NCI-H2196 (cell line): ENCODE measurements around the gene ADAM22.

Source experiments
- DNase-seq: peaks from one replicate; lab custom pipeline; 2025; ENCODE audit not compliant: unreplicated experiment; lab: John Stamatoyannopoulos, UW

Gene ADAM22

GRCh38 chr7:88214456-88214855 lies 280.4 kb downstream of the ADAM22 start:
- DNase-seq: no peak

GRCh38 chr7:88215295-88215694 lies 281.2 kb downstream of the ADAM22 start:
- DNase-seq: no peak

- no peak for DNase-seq
Observed at GRCh38 chr7:88216276-88216675, 282.2 kb downstream of the ADAM22 start.

- no peak for DNase-seq
Observed at GRCh38 chr7:88217675-88218428, 283.8 kb downstream of the ADAM22 start.

GRCh38 chr7:88218429-88218745 lies 284.3 kb downstream of the ADAM22 start:
- no peak for DNase-seq

GRCh38 chr7:88218836-88219605 lies 285.0 kb downstream of the ADAM22 start:
- peak; percentile 21 for DNase-seq

GRCh38 chr7:88219781-88220747 lies 286.0 kb downstream of the ADAM22 start, which contains the start of gene SRI:
Gene SRI, minus strand, starts transcription at chr7:88220038. Its CDS starts 12 bp downstream, at chr7:88220026.
- peak; percentile 81 for DNase-seq

GRCh38 chr7:88223265-88223664 lies 289.2 kb downstream of the ADAM22 start:
- no peak for DNase-seq

GRCh38 chr7:88224601-88225275 lies 290.7 kb downstream of the ADAM22 start:
- no peak for DNase-seq

GRCh38 chr7:88226201-88226600 lies 292.1 kb downstream of the ADAM22 start:
- DNase-seq: no peak

- DNase-seq: no peak
Observed at GRCh38 chr7:88226886-88227516, 292.9 kb downstream of the ADAM22 start.

- no peak for DNase-seq
Observed at GRCh38 chr7:88229302-88229995, 295.4 kb downstream of the ADAM22 start.

GRCh38 chr7:88230646-88231045 lies 296.6 kb downstream of the ADAM22 start:
- DNase-seq: no peak

- DNase-seq: no peak
Observed at GRCh38 chr7:88233828-88234227, 299.8 kb downstream of the ADAM22 start.

- DNase-seq: no peak
Observed at GRCh38 chr7:88239852-88240251, 305.8 kb downstream of the ADAM22 start.

GRCh38 chr7:88243345-88243909 lies 309.4 kb downstream of the ADAM22 start:
- peak; percentile 49 for DNase-seq

- DNase-seq: no peak
Observed at GRCh38 chr7:88244258-88244657, 310.2 kb downstream of the ADAM22 start.
